ENCODE results near the gene SH3BP4.

Gene SH3BP4

GRCh38 chr2:234919711-234920110 is 32.1 kb upstream of the SH3BP4 start:
- no peaks in the 10 kb centered on the region for H3K36me3 ChIP-seq
- H3K27me3 ChIP-seq, result no peaks in the 10 kb centered on the region
- no peak overlapping the region for H3K27ac ChIP-seq
- no peaks in the 10 kb centered on the region for H3K4me1 ChIP-seq (ENCODE audit: control insufficient read depth in 1 of 2, insufficient read depth in 1 of 2, low read depth in 1 of 2, low read length in 1 of 2)
- no peak overlapping the region for H3K4me3 ChIP-seq (ENCODE audit: low read depth in 1 of 2, low read length in 1 of 2)
- no peak for TF ChIP-seq CTCF (IDR thresholded peaks at IDR 0.05)
- H3K9me3 ChIP-seq, result no peaks in the 10 kb centered on the region

DNA sequence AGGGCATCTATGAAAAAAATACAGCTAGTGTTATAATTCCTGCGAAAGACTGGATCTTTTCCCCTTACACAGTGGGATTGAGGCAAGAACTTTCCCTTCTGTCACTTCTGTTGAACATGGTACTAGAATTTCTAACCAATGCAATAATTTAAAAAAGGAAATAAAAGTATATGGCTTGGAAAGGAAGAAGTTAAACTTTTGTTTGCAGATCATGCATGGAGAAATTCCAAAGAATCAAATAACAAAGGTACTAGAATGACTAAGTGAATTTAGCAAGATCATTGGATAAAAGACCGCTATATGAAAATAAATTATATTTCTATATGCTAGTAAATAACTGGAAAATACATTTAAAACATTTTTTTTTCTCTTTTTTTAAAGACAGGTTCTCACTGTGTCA is 31.0 kb upstream of the SH3BP4 start:
- no peaks in the 10 kb centered on the region for H3K9me3 ChIP-seq

DNA sequence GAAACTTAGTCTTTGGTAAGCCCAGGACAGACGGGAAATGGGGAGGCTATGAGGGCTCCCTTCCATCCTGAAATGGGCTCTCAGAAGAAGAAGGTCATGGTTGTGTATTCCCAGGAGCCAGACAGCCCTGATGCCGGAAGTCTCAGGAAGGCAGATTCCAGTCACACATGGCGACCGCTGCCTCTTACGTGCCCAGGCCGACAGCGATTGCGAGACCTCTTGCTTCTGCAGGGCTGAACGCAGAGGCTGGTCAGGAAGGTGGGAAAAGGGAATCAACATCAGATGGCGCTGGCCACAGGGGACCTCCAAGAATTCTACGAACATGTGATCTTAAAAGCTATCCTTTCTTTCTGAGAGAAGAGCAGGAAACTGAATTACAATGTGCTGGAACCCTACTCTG is 22.8 kb upstream of the SH3BP4 start:
- H3K9me3 ChIP-seq, result no peaks in the 10 kb centered on the region
- no peaks in the 10 kb centered on the region for H3K4me1 ChIP-seq (ENCODE audit: control insufficient read depth in 1 of 2, insufficient read depth in 1 of 2, low read depth in 1 of 2, low read length in 1 of 2)
- H3K27ac ChIP-seq, result no peak overlapping the region
- no peak overlapping the region for H3K4me3 ChIP-seq (ENCODE audit: low read depth in 1 of 2, low read length in 1 of 2)
- no peaks in the 10 kb centered on the region for H3K36me3 ChIP-seq
- H3K27me3 ChIP-seq, result no peaks in the 10 kb centered on the region
- TF ChIP-seq CTCF (IDR thresholded peaks at IDR 0.05), result no peak

More for the DNA sequence above, 31.0 kb upstream of the SH3BP4 start:
- no peaks in the 10 kb centered on the region for H3K27me3 ChIP-seq
- H3K27ac ChIP-seq, result no peak overlapping the region
- no peak overlapping the region for H3K4me3 ChIP-seq (ENCODE audit: low read depth in 1 of 2, low read length in 1 of 2)
- no peaks in the 10 kb centered on the region for H3K4me1 ChIP-seq (ENCODE audit: control insufficient read depth in 1 of 2, insufficient read depth in 1 of 2, low read depth in 1 of 2, low read length in 1 of 2)
- H3K36me3 ChIP-seq, result no peaks in the 10 kb centered on the region
- no peak for TF ChIP-seq CTCF (IDR thresholded peaks at IDR 0.05)

GRCh38 chr2:234930397-234930796 is 21.4 kb upstream of the SH3BP4 start:
- Histone ChIP-seq H3K36me3 (no peaks in the 10 kb centered on the region), H3K9me3 (no peaks in the 10 kb centered on the region), H3K4me1 (ENCODE audit: control insufficient read depth in 1 of 2, insufficient read depth in 1 of 2, low read depth in 1 of 2, low read length in 1 of 2) (no peaks in the 10 kb centered on the region), H3K27ac (no peak overlapping the region), H3K4me3 (ENCODE audit: low read depth in 1 of 2, low read length in 1 of 2) (no peak overlapping the region), H3K27me3 (no peaks in the 10 kb centered on the region)
- TF ChIP-seq CTCF (IDR thresholded peaks at IDR 0.05), result no peak

- no peak overlapping the region for H3K27ac ChIP-seq
- no peaks in the 10 kb centered on the region for H3K27me3 ChIP-seq
- no peak overlapping the region for H3K4me3 ChIP-seq (ENCODE audit: low read depth in 1 of 2, low read length in 1 of 2)
- H3K9me3 ChIP-seq, result no peaks in the 10 kb centered on the region
- H3K4me1 ChIP-seq (ENCODE audit: control insufficient read depth in 1 of 2, insufficient read depth in 1 of 2, low read depth in 1 of 2, low read length in 1 of 2), result no peaks in the 10 kb centered on the region
- no peak for TF ChIP-seq CTCF (IDR thresholded peaks at IDR 0.05)
- no peaks in the 10 kb centered on the region for H3K36me3 ChIP-seq
Observed at GRCh38 chr2:234931371-234931770, 20.4 kb upstream of the SH3BP4 start.

GRCh38 chr2:234932591-234933168 is 19.1 kb upstream of the SH3BP4 start:
- Histone ChIP-seq H3K4me3 (ENCODE audit: low read depth in 1 of 2, low read length in 1 of 2) (no peak overlapping the region), H3K4me1 (ENCODE audit: control insufficient read depth in 1 of 2, insufficient read depth in 1 of 2, low read depth in 1 of 2, low read length in 1 of 2) (no peaks in the 10 kb centered on the region), H3K27me3 (no peaks in the 10 kb centered on the region), H3K9me3 (no peaks in the 10 kb centered on the region), H3K36me3 (no peaks in the 10 kb centered on the region), H3K27ac (no peak overlapping the region)
- no peak for TF ChIP-seq CTCF (IDR thresholded peaks at IDR 0.05)

Measured in neutrophil (primary cell).